Measurements from ENCODE around the gene TBC1D10B. TPM values are rescaled to one million over a fixed set of nuclear protein-coding genes. Genes with fewer than 3 reads are reported as not detected.
A peak's percentile ranks its signal among the peaks of the same experiment; 100 is the strongest.
"Not testable (repeated sequence)": the region's sequence is repeated elsewhere in the genome, so short reads cannot be mapped to it uniquely, and the experiment has no call there.

TBC1D10B gene
- polyA plus RNA-seq, 12 donors: 24.1 to 52.0 (median 28.0) TPM; not detected in 1

DNA sequence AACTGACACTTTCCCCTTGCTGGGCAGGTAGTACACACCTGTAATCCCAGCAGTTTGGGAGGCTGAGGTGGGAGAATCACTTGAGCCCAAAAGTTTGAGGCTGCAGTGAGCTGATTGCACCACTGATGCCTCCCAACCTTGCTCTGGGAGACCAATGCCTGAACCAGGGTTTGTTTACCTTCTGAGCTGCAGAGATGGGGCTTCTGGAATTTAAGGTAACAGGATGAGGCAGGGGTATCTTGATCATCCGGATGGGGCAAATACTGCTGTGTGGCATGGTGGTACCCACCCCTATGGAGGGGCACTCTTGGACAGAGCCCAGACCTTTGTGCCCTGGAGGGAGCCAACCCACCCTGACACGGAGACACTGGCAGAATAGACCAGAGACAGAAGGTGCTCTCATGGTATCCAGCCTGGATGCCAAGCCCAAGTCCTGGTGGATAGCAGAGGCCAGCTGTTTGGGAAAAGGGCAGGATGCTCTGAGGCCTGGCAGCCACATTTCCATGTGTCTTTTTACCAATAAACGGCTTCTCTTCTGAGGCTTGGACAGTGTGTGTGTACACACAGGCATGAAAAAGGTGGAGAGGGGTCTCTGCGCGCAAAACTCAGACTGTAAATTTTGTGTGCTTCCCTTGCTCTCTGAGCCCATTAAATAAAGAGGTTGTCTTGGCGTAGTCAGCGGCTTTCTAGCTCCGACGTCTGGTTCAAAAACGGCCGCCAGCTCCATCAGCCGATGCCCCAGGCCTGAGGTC is 29.3 kb upstream of the TBC1D10B start:
- no peak for DNase-seq

GRCh38 chr16:30398661-30399434 is 28.6 kb upstream of the TBC1D10B start:
- DNase-seq: no peak

DNA sequence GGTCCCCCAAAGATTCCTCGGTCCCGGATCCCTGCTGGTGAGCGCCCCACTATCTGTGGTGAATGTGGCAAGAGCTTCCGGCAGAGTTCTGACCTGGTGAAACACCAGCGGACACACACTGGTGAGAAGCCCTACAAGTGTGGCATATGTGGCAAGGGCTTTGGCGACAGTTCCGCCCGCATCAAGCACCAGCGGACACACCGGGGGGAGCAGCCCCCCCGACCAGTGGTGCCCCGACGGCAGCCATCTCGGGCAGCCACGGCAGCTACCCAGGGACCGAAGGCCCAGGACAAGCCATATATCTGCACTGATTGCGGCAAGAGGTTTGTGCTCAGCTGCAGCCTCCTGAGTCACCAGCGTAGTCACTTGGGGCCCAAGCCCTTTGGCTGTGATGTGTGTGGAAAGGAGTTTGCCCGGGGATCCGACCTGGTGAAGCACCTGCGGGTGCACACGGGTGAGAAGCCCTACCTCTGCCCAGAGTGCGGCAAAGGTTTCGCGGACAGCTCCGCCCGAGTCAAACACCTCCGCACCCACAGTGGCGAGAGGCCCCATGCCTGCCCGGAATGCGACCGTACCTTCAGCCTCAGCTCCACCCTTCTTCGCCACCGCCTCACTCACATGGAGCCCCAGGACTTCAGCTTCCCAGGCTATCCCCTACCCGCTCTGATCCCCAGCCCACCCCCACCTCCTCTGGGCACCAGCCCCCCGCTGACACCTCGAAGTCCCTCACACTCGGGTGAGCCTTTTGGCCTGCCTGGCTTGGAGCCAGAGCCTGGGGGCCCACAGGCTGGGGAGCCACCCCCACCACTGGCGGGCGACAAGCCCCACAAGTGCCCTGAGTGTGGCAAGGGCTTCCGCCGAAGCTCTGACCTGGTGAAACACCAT is 27.7 kb upstream of the TBC1D10B start:
- no peak for DNase-seq

DNA sequence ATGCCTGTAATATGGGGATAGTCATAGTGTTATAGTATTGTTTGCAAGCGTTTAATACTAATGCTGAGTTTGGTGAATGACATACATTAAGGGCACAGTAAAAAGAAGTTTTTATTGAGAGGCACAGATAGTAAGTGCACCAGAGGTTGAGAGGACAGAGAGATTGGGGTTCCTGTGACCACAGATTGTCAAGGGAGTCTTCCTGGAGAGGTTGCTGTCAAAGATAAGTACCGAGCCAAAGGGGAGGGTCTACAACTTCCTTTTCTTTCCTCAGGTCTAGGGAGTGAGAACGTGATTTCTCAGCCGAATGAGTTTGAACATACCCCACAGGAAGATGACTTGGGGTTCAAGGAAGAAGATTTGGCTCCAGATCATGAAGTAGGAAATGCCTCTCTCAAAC is 26.8 kb upstream of the TBC1D10B start:
- DNase-seq: no peak

DNA sequence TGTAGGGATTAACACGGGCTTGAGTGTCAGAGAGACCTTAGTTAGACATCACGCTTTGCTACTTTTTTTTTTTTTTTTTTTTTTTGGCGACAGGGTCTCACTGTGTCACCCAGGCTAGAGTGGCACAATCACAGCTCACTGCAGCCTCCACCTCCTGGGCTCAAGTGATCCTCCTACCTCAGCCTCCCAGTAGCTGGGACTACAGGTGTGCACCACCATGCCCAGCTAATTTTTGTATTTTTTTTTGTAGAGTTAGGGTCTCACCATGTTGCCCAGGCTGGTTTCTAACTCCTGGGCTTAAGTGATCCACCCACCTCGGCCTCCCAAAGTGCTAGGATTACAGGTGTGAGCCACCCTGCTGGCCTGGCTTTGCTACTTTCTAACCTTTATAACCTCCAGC is 26.3 kb upstream of the TBC1D10B start:
- not testable (repeated sequence) for DNase-seq

GRCh38 chr16:30395992-30396585 is 25.8 kb upstream of the TBC1D10B start:
- no peak for DNase-seq

GRCh38 chr16:30395155-30395991 is 25.1 kb upstream of the TBC1D10B start, which contains the start of gene ZNF48:
ZNF48 (plus strand) TSS chr16:30395420; CDS start chr16:30395795, 375 bp downstream.
- peak; percentile 92 for DNase-seq

GRCh38 chr16:30394592-30395154 is 24.4 kb upstream of the TBC1D10B start:
- no peak for DNase-seq

GRCh38 chr16:30383521-30383920 is 13.2 kb upstream of the TBC1D10B start:
- peak; percentile 83 for DNase-seq

DNA sequence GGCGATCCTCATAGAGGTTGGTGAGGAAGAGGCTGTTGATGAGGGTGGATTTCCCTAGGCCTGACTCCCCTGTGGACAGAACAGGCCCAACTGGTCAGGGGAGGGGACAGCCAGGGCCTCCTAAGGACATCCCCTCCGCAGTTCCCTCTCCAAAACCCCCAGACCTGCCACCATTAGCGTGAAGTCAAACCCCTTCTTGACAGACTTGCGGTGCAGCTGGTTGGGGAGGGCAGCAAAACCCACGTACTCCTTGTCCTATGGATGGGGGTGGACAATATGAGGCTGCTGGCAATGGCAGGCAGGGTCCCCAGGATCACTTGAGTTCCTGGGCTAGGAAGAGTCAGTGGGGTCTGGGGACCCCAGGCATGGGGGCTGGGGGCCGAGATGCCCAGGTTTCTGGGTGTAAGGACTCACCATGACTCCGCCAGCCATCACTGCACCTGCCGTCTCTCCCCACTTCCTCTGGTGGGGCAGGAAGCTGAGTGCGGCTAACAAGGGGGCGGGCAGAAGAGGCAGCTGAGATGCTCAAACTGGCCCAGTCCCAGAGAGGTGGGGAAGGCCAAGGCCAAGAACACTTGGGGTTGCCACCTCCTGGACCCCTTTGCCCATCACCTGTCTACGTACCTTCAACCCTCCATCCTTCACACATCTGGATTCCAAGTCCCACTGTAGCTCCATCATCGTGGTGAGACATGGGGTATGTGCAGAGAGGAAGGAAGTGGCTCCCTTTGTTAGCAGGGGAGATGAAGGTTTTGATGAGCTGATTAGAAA is 12.0 kb upstream of the TBC1D10B start, which contains the start of gene SEPTIN1:
Gene SEPTIN1, minus strand, starts transcription at position 451 of the 771 bp plus-strand sequence. Its CDS starts 19 bp downstream, at position 432.
- DNase-seq: no peak

GRCh38 chr16:30381291-30382041 is 11.2 kb upstream of the TBC1D10B start:
- no peak for DNase-seq

- DNase-seq: no peak
Measured at GRCh38 chr16:30380803-30381208, 10.5 kb upstream of the TBC1D10B start.

DNA sequence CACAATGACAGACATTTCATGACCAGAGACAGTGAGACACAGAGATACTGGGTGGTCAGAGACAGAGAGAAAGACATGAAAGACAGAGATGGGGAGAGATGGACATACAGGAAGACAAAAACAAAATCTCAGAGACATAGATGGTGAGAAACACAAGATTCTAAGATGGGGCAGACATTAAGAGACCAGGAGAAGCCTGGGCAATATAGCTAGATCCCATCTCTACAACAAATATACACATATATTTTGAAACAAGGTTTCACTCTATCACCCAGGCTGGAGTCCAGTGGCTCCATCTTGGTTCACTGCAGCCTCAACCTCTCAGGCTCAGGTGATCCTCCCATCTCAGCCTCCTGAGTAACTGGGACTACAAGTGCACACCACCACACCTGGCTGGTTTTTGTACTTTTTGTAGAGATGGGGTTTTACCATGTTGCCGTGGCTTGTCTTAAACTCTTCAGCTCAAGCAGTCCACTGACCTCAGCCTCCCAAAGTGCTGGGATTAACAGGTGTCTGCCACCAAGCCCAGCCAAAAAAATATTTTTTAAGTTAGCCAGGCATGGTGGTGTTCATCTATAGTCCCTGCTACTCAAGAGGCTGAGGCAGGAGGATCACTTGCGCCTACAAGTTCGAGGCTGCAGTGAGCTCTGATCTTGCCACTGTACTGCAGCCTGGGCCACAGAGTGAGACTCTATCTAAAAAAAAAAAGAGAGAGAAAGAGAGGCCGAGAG is 9.9 kb upstream of the TBC1D10B start:
- no peak for DNase-seq

- DNase-seq: no peak
Measured at GRCh38 chr16:30379158-30379783, 9.0 kb upstream of the TBC1D10B start.

GRCh38 chr16:30378236-30379157 is 8.2 kb upstream of the TBC1D10B start:
- DNase-seq: peak; percentile 98

- DNase-seq: peak; percentile 93
Measured at GRCh38 chr16:30377812-30378235, 7.5 kb upstream of the TBC1D10B start.
